HG02571 (cell line): Measurements from ENCODE around the gene UVRAG.

ENCODE experiments used
- ATAC-seq: cut with Tn5 transposase; IDR thresholded peaks from one replicate; pipeline ENCODE4 v1.9.1; 2021; ENCODE audit warnings: mild to moderate bottlenecking, moderate library complexity; ENCODE audit not compliant: unreplicated experiment

Gene UVRAG

GRCh38 chr11:75996523-75997442 lies 181.8 kb downstream of the UVRAG start:
- no peak for ATAC-seq

DNA sequence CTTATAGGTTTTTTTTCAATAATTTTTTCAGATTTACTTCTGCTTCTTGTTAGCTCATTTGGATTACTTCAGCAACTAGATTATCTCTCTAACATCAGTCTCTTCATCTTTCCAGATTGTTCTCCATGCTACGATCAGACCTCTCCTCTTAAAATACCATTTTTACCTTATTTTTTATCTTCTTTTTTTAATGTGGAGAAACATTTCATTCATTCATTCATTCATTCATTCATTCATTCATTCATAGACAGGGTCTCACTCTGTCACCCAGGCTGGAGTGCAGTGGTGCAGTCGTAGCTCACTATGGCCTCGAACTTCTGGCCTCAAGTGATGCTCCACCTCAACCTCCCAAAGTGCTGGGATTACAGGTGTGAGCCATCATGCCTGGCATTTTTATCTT lies 189.4 kb downstream of the UVRAG start:
- ATAC-seq, result no peak

GRCh38 chr11:76005756-76006155 lies 190.7 kb downstream of the UVRAG start:
- no peak for ATAC-seq

DNA sequence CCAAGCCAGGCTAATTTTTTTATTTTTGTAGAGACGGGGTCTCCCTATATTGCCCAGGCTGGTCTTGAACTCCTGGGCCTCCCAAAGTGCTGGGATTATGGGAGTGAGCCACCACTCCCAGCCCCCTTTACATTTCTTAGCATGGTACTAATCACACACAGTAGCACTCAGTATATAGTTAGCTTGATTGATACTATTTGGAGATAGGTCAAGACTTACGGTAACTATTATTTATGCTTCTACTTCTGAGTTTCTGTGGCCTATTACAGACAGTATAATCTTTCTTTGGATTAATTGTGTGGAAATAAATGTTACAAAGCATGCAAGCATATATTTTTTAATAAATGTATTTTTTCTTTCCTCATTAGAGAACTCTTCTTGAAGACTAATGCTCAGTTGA lies 192.2 kb downstream of the UVRAG start:
- ATAC-seq, result no peak

- ATAC-seq, result no peak
These were observed 193.5 kb downstream of the UVRAG start for GRCh38 chr11:76008474-76008873.

DNA sequence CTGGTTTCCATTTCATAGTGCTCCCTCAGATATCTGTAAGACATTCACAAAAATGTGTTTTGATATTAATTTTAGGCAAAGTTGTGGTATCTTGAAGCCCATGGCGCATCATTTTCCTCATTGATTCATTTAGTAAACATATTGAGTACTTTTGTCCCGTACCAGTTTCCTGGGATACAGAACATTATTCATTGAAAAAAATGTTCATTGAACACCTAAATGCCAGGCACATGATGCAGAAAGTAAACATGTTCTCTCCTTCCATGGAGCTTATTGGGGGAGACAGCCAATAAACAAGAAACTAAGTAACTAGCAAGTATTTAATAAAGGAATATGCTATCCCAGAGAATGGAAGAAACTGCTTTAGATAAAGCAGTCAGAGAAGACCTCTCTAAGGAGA lies 195.0 kb downstream of the UVRAG start:
- ATAC-seq, result no peak

DNA sequence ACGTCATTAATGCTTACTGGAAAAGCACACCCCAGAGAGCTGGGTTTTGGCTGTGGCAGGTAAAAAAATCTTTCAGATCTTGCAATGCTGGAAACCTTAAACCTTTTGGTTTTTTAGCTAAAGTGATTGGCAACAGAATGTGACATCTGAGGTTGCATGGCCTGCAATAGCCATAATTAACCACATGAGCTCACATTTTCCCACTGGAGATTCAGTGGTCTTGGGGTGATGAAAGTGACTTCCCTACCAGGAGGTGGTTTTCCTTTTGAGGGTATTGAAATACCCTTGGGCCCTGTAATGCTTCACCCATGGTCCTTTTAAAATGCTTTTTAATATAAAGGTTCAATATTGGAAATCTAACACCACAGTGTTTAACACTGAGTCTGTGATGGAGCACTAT lies 198.5 kb downstream of the UVRAG start:
- ATAC-seq, result no peak

- ATAC-seq, result no peak
These were observed 208.4 kb downstream of the UVRAG start for GRCh38 chr11:76023236-76024068.

DNA sequence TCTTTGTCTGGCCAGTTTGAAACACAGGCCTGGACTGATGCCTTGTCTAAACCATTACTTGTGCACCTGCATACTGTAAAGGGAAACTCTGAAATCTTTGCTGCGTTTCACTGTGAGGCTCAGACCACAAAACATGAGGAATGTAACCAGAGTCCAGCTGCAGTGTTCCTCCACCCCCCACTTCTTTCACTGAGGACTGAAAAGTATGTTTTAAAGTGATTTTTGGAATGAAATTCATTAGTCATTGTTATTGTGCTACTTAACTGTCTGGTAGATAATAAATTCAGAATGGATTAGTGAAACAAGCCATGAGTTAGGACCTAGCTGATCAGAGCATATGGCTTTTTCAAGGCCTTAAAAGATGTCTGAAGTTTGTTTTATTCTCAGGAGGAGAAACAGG lies 210.1 kb downstream of the UVRAG start:
- ATAC-seq, result no peak

DNA sequence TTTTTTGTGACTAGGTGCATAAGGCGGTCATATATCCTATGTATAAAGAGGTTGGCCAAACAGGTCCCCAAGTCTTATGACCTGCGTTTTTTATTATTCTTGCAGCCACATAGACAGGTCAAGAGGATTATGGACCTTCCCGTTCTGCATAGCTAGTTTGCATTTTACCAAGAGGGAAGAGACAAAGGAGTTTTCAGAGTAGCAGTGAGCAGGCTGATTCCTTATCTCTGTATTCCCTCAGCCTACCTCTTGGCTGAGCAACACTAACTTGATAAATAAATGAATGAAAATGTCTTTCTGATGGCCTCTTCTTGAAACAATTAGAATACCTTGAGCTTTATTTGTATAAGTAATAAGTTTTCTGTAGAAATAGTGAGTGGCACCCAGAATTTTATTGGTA lies 210.8 kb downstream of the UVRAG start:
- no peak for ATAC-seq

GRCh38 chr11:76026281-76026680 lies 211.3 kb downstream of the UVRAG start:
- no peak for ATAC-seq

DNA sequence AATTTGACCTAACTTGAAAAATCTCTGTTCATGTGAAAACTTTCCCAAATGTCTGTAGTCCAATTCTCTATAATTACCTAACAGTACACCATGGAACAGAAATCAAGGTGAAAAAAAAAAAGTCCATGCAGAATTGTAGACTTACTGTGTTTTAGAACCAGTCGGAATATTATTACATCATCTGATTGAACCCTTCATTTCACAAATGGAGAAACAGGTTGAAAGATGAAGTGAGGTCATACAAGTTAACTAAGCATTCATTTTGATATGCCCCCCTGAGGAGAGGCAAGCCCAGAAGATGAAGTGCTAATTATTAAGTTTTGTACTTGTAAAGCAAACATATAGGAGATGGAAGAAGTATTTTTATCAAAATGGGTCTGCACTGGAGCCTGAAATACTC lies 211.9 kb downstream of the UVRAG start:
- no peak for ATAC-seq

DNA sequence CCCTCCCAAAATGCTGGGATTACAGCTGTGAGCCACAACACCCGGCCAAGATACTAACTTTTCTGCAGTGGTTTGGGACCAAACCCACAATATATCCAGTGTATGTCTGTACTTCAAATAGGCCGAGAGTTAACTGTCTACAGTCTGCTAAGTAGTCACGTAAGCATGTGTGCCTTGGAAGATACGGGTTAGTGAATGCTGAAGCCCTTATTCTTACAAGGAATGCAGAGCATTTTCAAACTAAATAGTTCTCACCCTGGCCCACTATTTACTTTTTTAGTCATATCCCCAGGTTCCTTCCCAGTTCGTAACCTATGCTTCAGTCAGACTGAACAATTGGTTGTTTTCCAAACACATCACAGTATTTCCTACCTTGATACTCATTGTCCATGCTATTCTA lies 215.3 kb downstream of the UVRAG start:
- no peak for ATAC-seq

GRCh38 chr11:76030968-76031590 lies 216.1 kb downstream of the UVRAG start:
- no peak for ATAC-seq

DNA sequence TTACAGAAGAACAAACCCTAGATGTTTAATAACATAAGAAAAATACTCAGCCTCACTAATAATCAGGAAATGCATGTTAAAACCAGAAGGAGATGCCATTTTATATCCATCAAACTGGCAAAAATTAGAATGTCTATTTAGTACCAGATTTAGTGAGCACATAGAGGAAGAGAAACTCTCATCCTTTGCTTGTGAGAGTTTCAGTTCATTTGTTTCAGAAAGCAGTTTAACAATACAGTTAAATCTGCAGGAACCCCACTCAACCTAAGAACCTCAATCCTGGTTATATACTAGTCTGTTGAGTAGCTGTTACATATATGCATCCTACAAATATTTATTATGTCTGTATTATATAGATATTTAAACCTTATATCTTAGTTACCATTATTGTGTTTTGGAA lies 218.7 kb downstream of the UVRAG start:
- ATAC-seq, result no peak

DNA sequence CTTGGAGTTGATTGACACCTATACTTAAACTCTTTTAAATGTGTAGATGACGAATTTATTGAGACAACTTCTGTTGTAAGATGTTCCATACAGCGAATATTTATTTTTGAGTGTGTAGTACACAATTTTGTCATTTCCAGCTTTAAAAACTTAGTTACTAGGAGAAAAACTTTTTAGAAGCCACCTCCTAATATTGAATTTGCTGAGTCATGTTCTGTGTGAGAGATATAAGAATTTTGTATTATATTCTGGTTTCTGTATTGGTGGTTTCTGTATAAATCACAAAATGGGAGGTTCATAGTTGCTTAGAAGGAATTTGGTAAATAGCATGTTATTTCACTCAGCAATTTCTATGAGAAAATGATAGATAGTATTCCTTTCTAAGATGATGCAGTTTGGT lies 220.0 kb downstream of the UVRAG start:
- ATAC-seq, result no peak

GRCh38 chr11:76038608-76039007 lies 223.6 kb downstream of the UVRAG start:
- ATAC-seq, result no peak

DNA sequence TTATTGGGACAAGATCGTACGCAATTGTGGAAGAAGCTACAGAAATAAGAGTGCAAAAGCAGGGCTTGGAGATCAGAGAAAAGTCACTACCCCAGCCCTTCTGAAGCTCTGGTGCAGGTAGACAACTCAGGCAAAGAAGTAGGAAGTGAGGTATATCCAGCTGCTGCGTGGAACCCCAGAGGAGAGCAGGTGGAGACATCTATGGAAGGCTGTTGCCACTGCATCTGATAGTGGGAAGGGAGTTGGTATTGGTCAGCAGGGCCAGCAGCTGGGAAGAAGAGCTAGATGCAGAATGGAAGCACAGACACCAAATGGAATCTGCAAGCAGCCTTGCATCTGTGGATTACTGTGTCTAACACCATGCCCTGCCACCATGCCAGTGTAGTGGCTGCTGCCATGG lies 226.2 kb downstream of the UVRAG start:
- no peak for ATAC-seq

- no peak for ATAC-seq
These were observed 229.8 kb downstream of the UVRAG start for GRCh38 chr11:76044750-76045320.

DNA sequence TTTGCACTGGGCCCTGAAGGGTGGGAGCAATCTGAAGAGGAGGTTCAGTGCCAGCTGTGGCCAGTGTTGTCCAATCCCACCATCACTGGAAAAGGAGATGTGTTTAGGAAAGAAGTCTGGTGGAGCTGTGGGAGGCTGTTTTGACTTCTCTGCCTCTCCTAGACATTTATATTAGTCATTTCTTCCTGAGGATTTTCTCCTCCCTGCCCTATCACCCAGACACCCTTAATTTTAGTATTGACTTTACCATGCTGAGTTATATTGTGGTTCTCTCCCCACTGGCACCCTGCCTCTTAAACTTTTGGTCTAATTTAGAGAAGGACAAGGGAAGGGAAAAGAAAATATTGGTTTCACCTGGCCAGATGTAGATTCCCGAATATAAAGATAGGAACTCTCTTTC lies 232.2 kb downstream of the UVRAG start:
- ATAC-seq, result no peak

- ATAC-seq, result no peak
These were observed 232.8 kb downstream of the UVRAG start for GRCh38 chr11:76047766-76048165.
